IPS-NIHi7 (cell line): Measurements from ENCODE around the gene OR4C11.

Source experiments
- DNase-seq: peaks from one replicate; pipeline ENCODE4 v3.0.0; 2012; ENCODE audit warnings: mixed read lengths; ENCODE audit errors: extremely low spot score

The OR4C11 gene

GRCh38 chr11:55607545-55607944, at the start of gene OR4C11:
TSS of gene OR4C11 (minus strand) at chr11:55607645. CDS start at chr11:55604373, 3,272 bp downstream.
- no peak for DNase-seq

- DNase-seq: no peak
Observed at GRCh38 chr11:55655096-55655495, 47.7 kb upstream of the OR4C11 start.

- DNase-seq: no peak
Observed at GRCh38 chr11:55652560-55652959, 45.1 kb upstream of the OR4C11 start.

GRCh38 chr11:55648027-55648426, 40.6 kb upstream of the OR4C11 start, which contains the start of gene OR4S2:
TSS of gene OR4S2 (plus strand) at chr11:55648327. CDS start at chr11:55650904, 2,577 bp downstream.
- no peak for DNase-seq

GRCh38 chr11:55634813-55635212, 27.4 kb upstream of the OR4C11 start, which contains the start of gene OR4P4:
TSS of gene OR4P4 (plus strand) at chr11:55635113.
- no peak for DNase-seq

- DNase-seq: no peak
Observed at GRCh38 chr11:55624531-55624930, 17.1 kb upstream of the OR4C11 start.

GRCh38 chr11:55572548-55572947, 34.9 kb downstream of the OR4C11 start:
- no peak for DNase-seq

- no peak for DNase-seq
Observed at GRCh38 chr11:55571828-55572227, 35.6 kb downstream of the OR4C11 start, which contains the start of gene OR4C16. TSS of gene OR4C16 (plus strand) at chr11:55572128. CDS start at chr11:55572128, 0 bp downstream.

- no peak for DNase-seq
Observed at GRCh38 chr11:55554169-55554568, 53.3 kb downstream of the OR4C11 start, which contains the start of gene OR4C15. TSS of gene OR4C15 (plus strand) at chr11:55554469. CDS start at chr11:55554469, 0 bp downstream.
